ENCODE measurements around the gene ARSI. TPM values are rescaled to one million over a fixed set of nuclear protein-coding genes. Genes with fewer than 3 reads are reported as not detected.
A peak's percentile ranks its signal among the peaks of the same experiment; 100 is the strongest.

ARSI gene
- total and polyA plus RNA-seq, 2 donors (not counting 1 experiment from before 2014, with no cell fraction given): 5.9 to 12.5 TPM

GRCh38 chr5:150291388-150292385 is 11.0 kb downstream of the ARSI start:
- Histone ChIP-seq H3K27me3 (ENCODE audit: control insufficient read depth, insufficient read depth, low read length) (no peaks in the 10 kb centered on the region), H3K4me3 (replicated peaks in 1 of 4; ENCODE audit: control extremely low read depth in 1 of 4, insufficient read depth in 1 of 4, low read depth in 3 of 4, low read length in 4 of 4) (no peak overlapping the region), H3K9me3 (ENCODE audit: control insufficient read depth, insufficient read depth, low read depth, low read length) (no peaks in the 10 kb centered on the region), H3K36me3 (ENCODE audit: control insufficient read depth, insufficient read depth, low read length) (no peaks in the 10 kb centered on the region), H3K79me2 (ENCODE audit: control insufficient read depth, insufficient read depth, low read length) (no peaks in the 10 kb centered on the region), H2AFZ (ENCODE audit: low read length) (no peak overlapping the region), H3K4me1 (ENCODE audit: control insufficient read depth, extremely low read depth, insufficient read depth, low read length) (peaks cover 12% of the 10 kb centered on the region), H3K27ac (ENCODE audit: insufficient read depth, low read length) (no peak overlapping the region), H3K4me2 (ENCODE audit: extremely low read depth, insufficient read depth, low read length) (no peak overlapping the region), H4K20me1 (ENCODE audit: control insufficient read depth, extremely low read depth, insufficient read depth, low read length) (no peaks in the 10 kb centered on the region), H3K9ac (ENCODE audit: insufficient read depth, low read length) (no peak overlapping the region)
- TF ChIP-seq CTCF (conservative IDR thresholded peaks at IDR 0.05 in 1 of 2, IDR thresholded peaks at IDR 0.05 in 1 of 2; ENCODE audit: low read depth in 1 of 2, low read length in 2 of 2): no peak
- no peak for TF ChIP-seq EZH2 (IDR thresholded peaks at IDR 0.05; ENCODE audit: low read length, missing control alignments)
- DNase-seq (ENCODE audit: low read depth in 2 of 2): peak in 1 of 2 donors; percentile 59

- H3K4me2 ChIP-seq (ENCODE audit: extremely low read depth, insufficient read depth, low read length): no peak within 1 kb of the TSS
- no peaks in the 10 kb centered on the region for H3K9me3 ChIP-seq (ENCODE audit: control insufficient read depth, insufficient read depth, low read depth, low read length)
- H3K4me3 ChIP-seq (replicated peaks in 1 of 4; ENCODE audit: control extremely low read depth in 1 of 4, insufficient read depth in 1 of 4, low read depth in 3 of 4, low read length in 4 of 4): no peak within 1 kb of the TSS
- no peak within 1 kb of the TSS for H3K27ac ChIP-seq (ENCODE audit: insufficient read depth, low read length)
- H3K9ac ChIP-seq (ENCODE audit: insufficient read depth, low read length): no peak within 1 kb of the TSS
- H4K20me1 ChIP-seq (ENCODE audit: control insufficient read depth, extremely low read depth, insufficient read depth, low read length): no peaks in the 10 kb centered on the region
- no peaks in the 10 kb centered on the region for H3K36me3 ChIP-seq (ENCODE audit: control insufficient read depth, insufficient read depth, low read length)
- no peaks in the 10 kb centered on the region for H3K79me2 ChIP-seq (ENCODE audit: control insufficient read depth, insufficient read depth, low read length)
- TF ChIP-seq CTCF (conservative IDR thresholded peaks at IDR 0.05 in 1 of 2, IDR thresholded peaks at IDR 0.05 in 1 of 2; ENCODE audit: low read depth in 1 of 2, low read length in 2 of 2) (no peak), EZH2 (IDR thresholded peaks at IDR 0.05; ENCODE audit: low read length, missing control alignments) (no peak)
- H3K4me1 ChIP-seq (ENCODE audit: control insufficient read depth, extremely low read depth, insufficient read depth, low read length): peaks cover 4% of the 10 kb centered on the region
- H3K27me3 ChIP-seq (ENCODE audit: control insufficient read depth, insufficient read depth, low read length): no peaks in the 10 kb centered on the region
- no peak within 1 kb of the TSS for H2AFZ ChIP-seq (ENCODE audit: low read length)
- no peak for DNase-seq (ENCODE audit: low read depth in 2 of 2)
Measured at GRCh38 chr5:150289551-150290390, 12.9 kb downstream of the ARSI start, which contains the start of gene CAMK2A. Gene CAMK2A, minus strand, starts transcription at chr5:150289773. Its CDS starts 148 bp downstream, at chr5:150289625.

DNA sequence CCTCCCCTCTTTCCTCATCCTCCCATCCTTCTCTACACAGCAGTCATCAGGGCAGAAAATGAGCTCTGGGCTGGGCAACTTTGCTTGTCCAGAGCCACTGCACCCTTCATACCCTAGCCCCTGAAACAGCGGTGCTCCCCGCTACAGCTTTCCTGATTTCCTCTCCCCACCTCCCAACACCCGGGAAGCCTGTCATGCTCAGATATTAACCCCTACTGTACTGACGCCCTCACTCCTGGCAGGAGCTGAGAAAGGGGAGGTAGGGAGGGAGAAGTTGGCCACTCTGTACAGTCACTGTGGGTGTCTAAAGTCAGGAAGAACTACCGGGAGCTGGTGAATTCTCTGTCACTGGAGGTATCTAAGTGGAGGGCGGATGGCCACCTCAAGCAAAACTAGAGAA is 13.9 kb downstream of the ARSI start:
- Histone ChIP-seq H3K9me3 (ENCODE audit: control insufficient read depth, insufficient read depth, low read depth, low read length) (no peaks in the 10 kb centered on the region), H3K79me2 (ENCODE audit: control insufficient read depth, insufficient read depth, low read length) (no peaks in the 10 kb centered on the region), H3K4me1 (ENCODE audit: control insufficient read depth, extremely low read depth, insufficient read depth, low read length) (peaks cover 2% of the 10 kb centered on the region), H3K27me3 (ENCODE audit: control insufficient read depth, insufficient read depth, low read length) (no peaks in the 10 kb centered on the region), H3K9ac (ENCODE audit: insufficient read depth, low read length) (no peak overlapping the region), H3K4me2 (ENCODE audit: extremely low read depth, insufficient read depth, low read length) (no peak overlapping the region), H2AFZ (ENCODE audit: low read length) (no peak overlapping the region), H4K20me1 (ENCODE audit: control insufficient read depth, extremely low read depth, insufficient read depth, low read length) (no peaks in the 10 kb centered on the region), H3K27ac (ENCODE audit: insufficient read depth, low read length) (no peak overlapping the region), H3K36me3 (ENCODE audit: control insufficient read depth, insufficient read depth, low read length) (no peaks in the 10 kb centered on the region), H3K4me3 (replicated peaks in 1 of 4; ENCODE audit: control extremely low read depth in 1 of 4, insufficient read depth in 1 of 4, low read depth in 3 of 4, low read length in 4 of 4) (no peak overlapping the region)
- no peak for TF ChIP-seq EZH2 (IDR thresholded peaks at IDR 0.05; ENCODE audit: low read length, missing control alignments)
- no peak for TF ChIP-seq CTCF (conservative IDR thresholded peaks at IDR 0.05 in 1 of 2, IDR thresholded peaks at IDR 0.05 in 1 of 2; ENCODE audit: low read depth in 1 of 2, low read length in 2 of 2)
- DNase-seq (ENCODE audit: low read depth in 2 of 2): no peak
